ENCODE results near the gene NHEJ1.

DNA sequence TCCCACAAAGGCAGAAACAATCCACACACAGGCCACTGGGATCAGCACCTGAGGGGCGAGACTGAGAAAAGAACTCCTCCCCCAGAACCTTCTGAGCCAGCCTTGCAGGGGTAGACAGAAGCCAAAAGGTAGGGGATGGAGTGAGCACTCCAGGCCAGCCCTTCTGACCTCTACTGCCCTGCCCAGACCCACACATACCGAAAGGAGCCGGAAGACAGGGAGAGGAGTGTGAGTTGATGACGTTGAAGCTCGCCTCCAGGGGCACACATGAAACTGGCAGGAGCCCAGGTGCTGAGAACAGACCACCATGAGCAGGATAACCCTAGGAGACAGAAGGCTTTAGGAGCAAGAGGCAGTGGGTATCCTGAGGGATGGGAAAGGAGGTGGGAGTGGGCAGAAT, 7.4 kb upstream of the NHEJ1 start:
- TF ChIP-seq GATA2 (IDR thresholded peaks at IDR 0.05; ENCODE audit: low read depth, low read length) (no peak), GATA3 (IDR thresholded peaks at IDR 0.05; ENCODE audit: low read depth, low read length) (no peak)

Data from SH-SY5Y (cell line).